ENCODE measurements around the gene TEX261. TPM values are rescaled to one million over a fixed set of nuclear protein-coding genes. Genes with fewer than 3 reads are reported as not detected.

TEX261 gene
- total and polyA plus RNA-seq, 2 of the 8 experiments (the other 6 are each of a cell fraction or from before 2014, with no cell fraction given): 25.2 to 30.1 TPM

DNA sequence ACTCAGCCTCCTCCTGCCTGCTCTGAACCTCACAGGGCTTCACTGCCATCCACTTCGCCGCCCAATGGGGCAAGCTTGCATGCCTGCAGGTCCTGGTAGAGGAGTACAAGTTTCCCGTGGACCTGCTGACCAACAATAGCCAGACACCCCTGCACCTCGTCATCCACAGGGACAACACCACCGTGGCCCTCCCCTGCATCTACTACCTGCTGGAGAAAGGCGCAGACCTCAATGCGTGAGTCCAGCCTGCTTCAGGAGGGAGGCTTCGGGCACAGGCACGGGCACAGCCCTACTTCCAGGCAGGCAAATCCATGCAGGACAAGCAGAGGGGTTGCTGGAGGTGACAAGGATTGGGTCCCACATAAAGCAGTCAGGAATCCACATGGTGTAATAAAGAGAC is 15.0 kb downstream of the TEX261 start:
- POLR2A ChIA-PET (ENCODE audit: partially characterized antibody): no interaction called here
- H2BK5ac ChIP-seq (ENCODE audit: low read depth, low read length): no peak overlapping the region
- H3K4me3 ChIP-seq (ENCODE audit: extremely low read depth in 1 of 4, insufficient read depth in 2 of 4, low read depth in 3 of 4, low read length in 4 of 4): peak overlapping the region in 2 of 4 experiments; percentile 70 to 72; a peak in 4 of 8 replicates
- TF ChIP-seq SRF (IDR thresholded peaks at IDR 0.05; ENCODE audit: low read depth, low read length) (no peak), ZNF274 (IDR thresholded peaks at IDR 0.05; ENCODE audit: borderline replicate concordance, extremely low read depth, low read length) (no peak), USF2 (IDR thresholded peaks at IDR 0.05; ENCODE audit: low read length) (no peak), TAF7 (optimal IDR thresholded peaks at IDR 0.05; ENCODE audit: borderline replicate concordance, low read depth, low read length) (no peak), JUN (IDR thresholded peaks at IDR 0.05; ENCODE audit: low read depth, low read length) (no peak), BACH1 (IDR thresholded peaks at IDR 0.05; ENCODE audit: low read length) (no peak), NANOG (IDR thresholded peaks at IDR 0.05; ENCODE audit: insufficient read depth, low read depth, low read length, poor library complexity, severe bottlenecking) (no peak), TAF1 (IDR thresholded peaks at IDR 0.05; ENCODE audit: low read depth, low read length) (no peak), SIN3A (conservative IDR thresholded peaks at IDR 0.05 in 1 of 2, IDR thresholded peaks at IDR 0.05 in 1 of 2; ENCODE audit: low read depth in 1 of 2, low read length in 2 of 2) (no peak)
- TF ChIP-seq, protein P1, sequence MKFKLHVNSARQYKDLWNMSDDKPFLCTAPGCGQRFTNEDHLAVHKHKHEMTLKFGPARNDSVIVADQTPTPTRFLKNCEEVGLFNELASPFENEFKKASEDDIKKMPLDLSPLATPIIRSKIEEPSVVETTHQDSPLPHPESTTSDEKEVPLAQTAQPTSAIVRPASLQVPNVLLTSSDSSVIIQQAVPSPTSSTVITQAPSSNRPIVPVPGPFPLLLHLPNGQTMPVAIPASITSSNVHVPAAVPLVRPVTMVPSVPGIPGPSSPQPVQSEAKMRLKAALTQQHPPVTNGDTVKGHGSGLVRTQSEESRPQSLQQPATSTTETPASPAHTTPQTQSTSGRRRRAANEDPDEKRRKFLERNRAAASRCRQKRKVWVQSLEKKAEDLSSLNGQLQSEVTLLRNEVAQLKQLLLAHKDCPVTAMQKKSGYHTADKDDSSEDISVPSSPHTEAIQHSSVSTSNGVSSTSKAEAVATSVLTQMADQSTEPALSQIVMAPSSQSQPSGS (IDR thresholded peaks at IDR 0.05; ENCODE audit: low read length): no peak

More for the DNA sequence above, 15.0 kb downstream of the TEX261 start:
- Histone ChIP-seq H3K56ac (replicated peaks; ENCODE audit: insufficient read length, low read depth, low read length) (no peak overlapping the region), H3K18ac (ENCODE audit: extremely low read depth, low read length) (no peak overlapping the region), H4K5ac (ENCODE audit: insufficient read length, low read depth, low read length) (no peak overlapping the region), H2BK12ac (ENCODE audit: low read depth, low read length) (no peak overlapping the region; the same call in 1 of the 2 replicates), H4K20me1 (replicated peaks in 1 of 2; ENCODE audit: control insufficient read depth in 1 of 2, insufficient read depth in 2 of 2, low read length in 2 of 2) (peaks cover 0 to 3% of the 10 kb centered on the region in 2 experiments), H3K27me3 (replicated peaks in 1 of 4; ENCODE audit: control insufficient read depth in 3 of 4, extremely low read depth in 1 of 4, insufficient read depth in 3 of 4, low read length in 3 of 4) (peaks cover 0 to 29% (median 10%) of the 10 kb centered on the region in 4 experiments; a peak in 5 of 7 replicates), H3K23ac (ENCODE audit: insufficient read length) (no peak overlapping the region), H4K8ac (ENCODE audit: extremely low read depth, insufficient read depth, low read length) (no peak overlapping the region; the same call in 1 of the 2 replicates), H2AK5ac (ENCODE audit: low read depth, low read length) (no peak overlapping the region), H3K4me1 (replicated peaks in 1 of 4; ENCODE audit: control insufficient read depth in 3 of 4, insufficient read depth in 4 of 4, low read length in 3 of 4) (peaks cover 2 to 16% (median 5%) of the 10 kb centered on the region in 4 experiments; a peak in 6 of 7 replicates), H4K91ac (replicated peaks; ENCODE audit: insufficient read length, low read length) (no peak overlapping the region), H3K36me3 (ENCODE audit: control insufficient read depth in 2 of 4, insufficient read depth in 4 of 4, low read length in 3 of 4) (no peaks in the 10 kb centered on the region), H2BK120ac (replicated peaks; ENCODE audit: low read depth, low read length) (no peak overlapping the region), H3K79me1 (ENCODE audit: low read depth, low read length) (no peaks in the 10 kb centered on the region), H2BK15ac (ENCODE audit: low read length) (0 out of 2 replicates have a peak overlapping the region, but pooled peaks have one; percentile 96), H3K9ac (replicated peaks in 1 of 4; ENCODE audit: extremely low read depth in 1 of 4, low read depth in 3 of 4, low read length in 3 of 4) (no peak overlapping the region), H3K27ac (ENCODE audit: low read depth, low read length) (no peak overlapping the region), H3K4ac (replicated peaks; ENCODE audit: insufficient read length, low read depth, low read length) (peak overlapping the region; percentile 32), H3K23me2 (ENCODE audit: low read depth, low read length) (peaks cover 5% of the 10 kb centered on the region; the same call in 1 of the 2 replicates), H3K9me3 (ENCODE audit: insufficient read depth in 2 of 2, low read depth in 1 of 2, low read length in 1 of 2) (no peaks in the 10 kb centered on the region), H2BK20ac (ENCODE audit: low read length) (0 out of 2 replicates have a peak overlapping the region, but pooled peaks have one; percentile 13), H3K79me2 (ENCODE audit: control insufficient read depth in 1 of 2, insufficient read depth in 2 of 2, low read length in 2 of 2) (no peaks in the 10 kb centered on the region), H3K4me2 (ENCODE audit: insufficient read depth in 1 of 2, low read depth in 2 of 2, low read length in 2 of 2) (peak overlapping the region; percentile 64 to 79; a peak in 2 of 4 replicates), H3K14ac (ENCODE audit: insufficient read length) (no peak overlapping the region), H2AFZ (ENCODE audit: low read length) (no peak overlapping the region)
- WGBS, 2 experiments (ENCODE audit: extremely low coverage in 1 of 2, insufficient coverage in 1 of 2, insufficient read length in 1 of 2, insufficient replicate concordance in 2 of 2, low coverage in 1 of 2, low lambda C conversion rate in 2 of 2, missing lambda C conversion rate in 1 of 2): 84% methylated on average over 9 of the region's 9 CpGs; no CpG with 5 or more reads in 1 of the 2 experiments
- CTCF ChIA-PET (ENCODE audit: partially characterized antibody): interaction anchor here (2.5 to 7.1 kb wide), 4 partner anchors 14 to 109 kb away, joined by 7 to 66 read pairs (median 16); no protein-coding TSS in a partner anchor
- DNase-seq (ENCODE audit: low read depth in 1 of 2, low spot score in 2 of 2): no peak
- FAIRE-seq: no peak

All from H1 (cell line).